GM21737 (cell line): ENCODE measurements around the gene DDX6.

Source experiments
- ATAC-seq: cut with Tn5 transposase; IDR thresholded peaks from one replicate; pipeline ENCODE4 v1.9.1; 2021; ENCODE audit warnings: mild to moderate bottlenecking, moderate library complexity; ENCODE audit not compliant: unreplicated experiment

The DDX6 gene

DNA sequence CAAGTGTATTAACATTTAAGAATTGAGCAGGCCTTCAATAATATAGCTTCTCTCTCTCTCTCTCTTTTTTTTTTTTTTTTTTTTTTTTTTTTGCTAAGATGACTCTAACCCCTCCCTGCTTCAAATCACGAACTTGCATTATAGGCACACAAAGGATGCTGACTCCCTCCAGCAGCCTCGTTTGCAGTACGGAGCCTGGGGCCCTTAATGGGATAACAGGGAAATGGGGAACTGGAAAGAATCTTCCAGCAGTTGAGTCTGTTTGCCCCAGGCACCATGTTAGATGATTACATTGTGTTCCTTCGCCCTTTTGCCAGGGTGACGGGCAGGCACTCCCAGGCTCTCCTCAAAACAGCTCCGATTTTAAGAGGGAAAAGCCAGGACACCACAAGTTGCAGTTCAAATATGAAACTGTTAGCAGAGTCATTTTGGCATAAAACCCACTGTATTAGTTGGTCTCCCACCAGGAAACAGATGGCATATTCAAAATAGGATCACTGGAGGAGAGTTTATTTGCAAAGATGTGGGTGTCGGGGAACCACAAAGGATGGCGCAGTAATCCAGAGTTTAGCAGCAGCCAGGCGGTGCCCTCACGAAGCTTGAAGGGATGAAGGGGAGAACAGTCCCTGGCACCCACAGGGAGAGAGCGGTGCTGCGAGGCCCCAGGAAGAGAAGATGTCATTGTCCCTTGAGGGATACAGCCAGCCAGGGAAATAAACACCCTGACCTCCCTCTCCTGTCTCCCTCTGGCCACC, 85.0 kb downstream of the DDX6 start:
- no peak for ATAC-seq

DNA sequence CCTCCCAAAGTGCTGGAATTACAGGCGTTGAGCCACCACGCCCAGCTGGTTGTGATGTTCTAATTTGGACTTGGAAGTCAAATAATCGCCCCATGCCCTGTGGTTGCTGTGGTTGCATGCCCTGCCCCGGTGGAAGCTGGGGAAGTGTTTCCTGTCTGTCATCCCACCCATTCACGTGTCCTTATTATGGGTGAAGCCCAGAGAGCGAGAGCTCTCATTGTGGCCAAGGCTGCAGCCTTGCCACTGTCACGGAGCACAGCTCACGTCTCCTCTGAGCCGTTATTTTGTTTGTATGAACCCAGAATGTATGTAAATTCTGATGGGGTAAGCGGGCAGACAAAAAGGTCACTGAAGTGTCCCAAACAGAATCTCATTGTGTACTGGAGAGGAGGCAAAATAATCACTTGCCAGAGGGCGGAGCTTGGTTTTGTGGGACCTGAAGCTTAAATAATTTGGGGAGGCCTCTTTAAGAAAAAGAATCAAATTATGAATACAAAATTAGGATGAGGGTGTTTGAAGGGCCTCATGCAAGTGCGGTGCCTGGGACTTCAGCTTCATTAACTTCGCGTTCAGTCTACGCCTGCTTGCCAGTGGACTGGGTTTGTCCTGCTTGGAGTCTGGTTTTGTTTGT, 85.7 kb downstream of the DDX6 start:
- no peak for ATAC-seq

DNA sequence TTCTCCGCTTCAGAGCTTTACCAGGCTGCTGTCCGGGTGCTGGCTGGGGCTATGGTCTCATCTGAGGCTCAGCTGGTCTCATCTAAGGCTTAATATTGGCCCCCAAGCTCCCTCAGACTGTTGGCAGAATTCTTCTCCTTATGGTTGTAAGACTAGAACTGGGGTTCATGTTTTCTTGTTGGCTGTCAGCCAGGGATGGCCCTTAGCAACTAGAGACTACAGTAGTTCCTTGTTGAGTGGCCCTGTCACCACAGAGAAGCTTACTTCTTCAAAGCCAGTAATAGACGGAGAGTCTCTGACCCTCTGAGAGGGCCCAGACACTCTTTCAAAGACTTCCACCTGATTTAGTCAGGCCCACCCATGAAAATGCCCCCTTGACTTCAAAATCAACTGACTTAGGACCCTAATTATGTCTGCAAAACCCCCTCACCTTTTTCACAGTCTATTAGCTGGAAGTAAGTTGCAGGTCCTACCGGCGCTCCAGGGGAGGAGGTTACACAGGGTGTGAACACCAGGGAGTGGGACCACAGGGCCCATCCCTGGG, 87.3 kb downstream of the DDX6 start:
- no peak for ATAC-seq

DNA sequence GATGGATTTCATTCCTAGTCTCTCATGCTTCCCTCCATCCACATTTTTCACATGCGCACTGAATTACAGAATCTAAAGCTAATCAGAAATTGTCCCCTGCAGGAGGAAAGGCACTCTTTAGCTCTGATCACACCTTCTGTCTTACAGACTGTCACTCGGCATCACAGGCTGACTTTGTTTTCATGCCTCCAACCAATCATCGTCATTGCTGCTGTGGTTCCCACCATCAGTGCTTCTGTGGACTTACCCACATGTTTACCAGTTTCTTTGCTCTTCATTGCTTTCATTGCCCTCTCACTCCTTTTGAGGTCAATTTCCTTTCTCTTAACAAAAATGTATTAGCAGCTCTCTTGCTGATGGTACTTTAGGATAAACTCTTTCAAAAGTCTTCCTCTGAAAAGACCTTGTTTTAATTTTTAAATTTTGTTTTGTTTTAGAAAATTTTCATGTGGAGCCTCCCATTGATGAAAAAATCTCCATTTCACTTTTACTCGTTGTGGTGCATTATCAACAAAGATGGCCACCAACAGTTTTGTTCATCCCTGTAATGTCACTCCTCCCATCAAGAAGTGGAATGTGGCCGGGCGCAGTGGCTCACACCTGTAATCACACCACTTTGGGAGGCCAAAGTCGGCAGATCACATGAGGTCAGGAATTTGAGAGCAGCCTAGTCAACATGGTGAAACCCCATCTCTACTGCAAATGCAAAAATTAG, 91.3 kb downstream of the DDX6 start:
- ATAC-seq: no peak
